ENCODE data around the gene SPP2. TPM values are rescaled to one million over a fixed set of nuclear protein-coding genes. Genes with fewer than 3 reads are reported as not detected.

The SPP2 gene
- total and polyA plus RNA-seq, 9 donors: 0.34 TPM; not detected in 8

DNA sequence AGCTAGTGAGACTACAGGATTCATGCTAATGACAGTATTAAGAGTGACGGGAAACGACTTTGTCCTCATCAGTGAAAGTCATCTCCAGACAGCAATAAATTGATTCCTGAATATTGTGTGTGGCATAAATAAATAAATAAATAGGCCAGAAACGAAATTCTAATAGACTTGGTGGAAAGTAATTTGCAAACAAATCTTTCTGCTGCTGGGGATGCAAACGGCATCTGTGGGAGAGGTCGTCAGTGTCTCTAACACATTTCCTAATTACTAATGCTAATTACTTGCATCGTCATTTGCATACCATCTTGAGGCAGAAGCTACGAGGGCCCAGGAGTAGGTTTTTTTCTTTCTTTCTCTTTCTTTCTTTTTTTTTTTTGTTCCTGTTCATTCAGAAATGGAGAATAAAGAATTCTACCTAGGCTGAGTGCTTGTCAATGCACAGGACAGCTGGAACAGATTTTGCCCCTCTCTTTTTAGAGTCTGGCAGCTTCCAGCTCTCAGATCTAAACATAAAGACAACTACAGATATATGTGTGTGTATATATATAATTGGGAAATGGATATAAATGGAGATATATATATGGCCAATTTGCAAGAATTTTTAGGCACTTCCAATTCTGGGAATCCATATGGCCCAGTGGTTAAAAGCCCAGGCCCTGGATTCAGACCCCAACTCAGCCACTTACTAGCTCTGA lies 75.1 kb downstream of the SPP2 start:
- Histone ChIP-seq H3K36me3 (no peaks in the 10 kb centered on the region), H3K27me3 (no peaks in the 10 kb centered on the region), H3K9me3 (no peaks in the 10 kb centered on the region), H3K4me1 (ENCODE audit: insufficient read depth) (no peaks in the 10 kb centered on the region), H3K27ac (no peak overlapping the region), H3K4me3 (no peak overlapping the region)
- intact Hi-C loops (cut with DNase I): no loop called here
- TF ChIP-seq POLR2A (IDR thresholded peaks at IDR 0.05) (no peak), EP300 (IDR thresholded peaks at IDR 0.05) (no peak)
- TF ChIP-seq, protein P1, sequence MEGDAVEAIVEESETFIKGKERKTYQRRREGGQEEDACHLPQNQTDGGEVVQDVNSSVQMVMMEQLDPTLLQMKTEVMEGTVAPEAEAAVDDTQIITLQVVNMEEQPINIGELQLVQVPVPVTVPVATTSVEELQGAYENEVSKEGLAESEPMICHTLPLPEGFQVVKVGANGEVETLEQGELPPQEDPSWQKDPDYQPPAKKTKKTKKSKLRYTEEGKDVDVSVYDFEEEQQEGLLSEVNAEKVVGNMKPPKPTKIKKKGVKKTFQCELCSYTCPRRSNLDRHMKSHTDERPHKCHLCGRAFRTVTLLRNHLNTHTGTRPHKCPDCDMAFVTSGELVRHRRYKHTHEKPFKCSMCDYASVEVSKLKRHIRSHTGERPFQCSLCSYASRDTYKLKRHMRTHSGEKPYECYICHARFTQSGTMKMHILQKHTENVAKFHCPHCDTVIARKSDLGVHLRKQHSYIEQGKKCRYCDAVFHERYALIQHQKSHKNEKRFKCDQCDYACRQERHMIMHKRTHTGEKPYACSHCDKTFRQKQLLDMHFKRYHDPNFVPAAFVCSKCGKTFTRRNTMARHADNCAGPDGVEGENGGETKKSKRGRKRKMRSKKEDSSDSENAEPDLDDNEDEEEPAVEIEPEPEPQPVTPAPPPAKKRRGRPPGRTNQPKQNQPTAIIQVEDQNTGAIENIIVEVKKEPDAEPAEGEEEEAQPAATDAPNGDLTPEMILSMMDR (IDR thresholded peaks at IDR 0.05): no peak
- DNase-seq: no peak
- 76 to 80% (median 78%) methylated on average over 7 of the region's 7 CpGs for WGBS, 3 donors

DNA sequence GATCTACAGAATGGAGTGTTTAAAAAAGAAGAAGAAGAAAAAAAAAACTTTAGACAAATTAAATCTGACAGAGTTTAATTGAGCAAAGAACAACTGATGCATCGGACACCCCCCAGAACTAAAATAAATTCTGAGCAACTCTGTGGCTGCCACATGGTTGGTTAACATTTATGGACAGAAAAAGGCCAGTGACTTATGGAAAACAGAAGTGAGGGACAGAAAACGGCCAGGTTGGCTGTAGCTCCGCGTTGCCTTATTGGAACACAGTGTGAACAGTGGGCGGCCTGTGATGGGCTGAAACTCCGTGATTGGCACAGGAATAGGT lies 75.6 kb downstream of the SPP2 start:
- H3K4me3 ChIP-seq: no peak overlapping the region
- H3K36me3 ChIP-seq: no peaks in the 10 kb centered on the region
- H3K4me1 ChIP-seq (ENCODE audit: insufficient read depth): no peaks in the 10 kb centered on the region
- WGBS, 3 donors: 85 to 94% (median 93%) methylated on average over 6 of the region's 6 CpGs
- H3K27me3 ChIP-seq: no peaks in the 10 kb centered on the region
- DNase-seq: no peak
- H3K27ac ChIP-seq: no peak overlapping the region
- intact Hi-C loops (cut with DNase I): no loop called here
- TF ChIP-seq POLR2A (IDR thresholded peaks at IDR 0.05) (no peak), EP300 (IDR thresholded peaks at IDR 0.05) (no peak)
- TF ChIP-seq, protein P1 (IDR thresholded peaks at IDR 0.05): no peak
- H3K9me3 ChIP-seq: no peaks in the 10 kb centered on the region

Other genes with a start within 250 kb of the SPP2 start
- 1 to 10 TPM in 1 of 7 donors, under 1 TPM in 2, not detected in 4; 0.07 to 1.3 (median 0.94) TPM for gene HJURP, start 196.2 kb upstream of the SPP2 start, total RNA-seq
- gene HJURP, start 196.2 kb upstream of the SPP2 start, polyA plus RNA-seq: 1 to 10 TPM in 1 of 2 donors, under 1 TPM in 1; 0.48 to 1.5 TPM
- under 1 TPM in 1 of 7 donors, not detected in 6; 0.92 TPM for gene TRPM8, start 133.3 kb upstream of the SPP2 start, total RNA-seq
- gene TRPM8, start 133.3 kb upstream of the SPP2 start, polyA plus RNA-seq: not detected